Endothelial cell of umbilical vein (primary cell): Measurements from ENCODE around the gene LCE3D. TPM values are rescaled to one million over a fixed set of nuclear protein-coding genes. Genes with fewer than 3 reads are reported as not detected.

Source experiments
- BruUV-seq: library from RNA; stranded (reverse); fragments of 400-500 nt; replicated peaks from 2 replicates; lab custom pipeline; 2021; lab: Mats Ljungman, UMichigan
- CTCF ChIA-PET: fragments of 300-600, 350-600 bp; sonication (Branson Sonifier 250); formaldehyde crosslinking; loops from one replicate; lab custom pipeline; 2021; ENCODE audit warnings: antibody characterized with exemption, inconsistent platforms; lab: Charles Lee
- POLR2A ChIA-PET: fragments of 300-600, 350-600 bp; sonication (Branson Sonifier 250); formaldehyde crosslinking; loops from one replicate; lab custom pipeline; 2021; ENCODE audit warnings: antibody characterized with exemption, inconsistent platforms; lab: Charles Lee
- DNase-seq: peaks from one replicate; pipeline ENCODE4 v3.0.0-alpha.2; 2011; ENCODE audit warnings: low read depth, low spot score
- FAIRE-seq: peaks from 2 replicates; lab custom pipeline; 2011; peaks lifted over from hg19 to GRCh38; lab: Jason Lieb, UNC
- H2AFZ ChIP-seq: 2 replicates; pipeline ENCODE4 v1.6.0; 2012; ENCODE audit warnings: low read depth, low read length, control low read depth, inconsistent platforms
- H3K27ac ChIP-seq: 2 replicates; pipeline ENCODE4 v1.5.1; 2011; ENCODE audit warnings: low read depth, mild to moderate bottlenecking, control low read depth, low read length, moderate library complexity; ENCODE audit not compliant: insufficient read depth
- H3K27me3 ChIP-seq, 2 experiments: 2 replicates each; pipeline versions ENCODE4 v1.6.0 to v1.6.1; 2011; ENCODE audit warnings: low read length in 2 of 2, mixed read lengths in 1 of 2; ENCODE audit not compliant: control insufficient read depth in 2 of 2, insufficient read depth in 2 of 2
- H3K36me3 ChIP-seq, 2 experiments: 2 replicates in 1 of 2; 3 replicates in 1 of 2; pipeline ENCODE4 v1.5.1; 2011; ENCODE audit warnings: low read length in 2 of 2, mild to moderate bottlenecking in 1 of 2, moderate library complexity in 1 of 2; ENCODE audit not compliant: control insufficient read depth in 2 of 2, insufficient read depth in 2 of 2; ENCODE audit errors: extremely low read depth in 1 of 2
- H3K4me1 ChIP-seq: 3 replicates; pipeline ENCODE4 v1.5.1; 2011; ENCODE audit warnings: mild to moderate bottlenecking, low read length; ENCODE audit not compliant: control insufficient read depth, insufficient read depth; ENCODE audit errors: extremely low read depth
- H3K4me2 ChIP-seq: 2 replicates; pipeline ENCODE4 v1.6.1; 2011; ENCODE audit warnings: low read length, control low read depth, mixed read lengths; ENCODE audit not compliant: insufficient read depth
- H3K4me3 ChIP-seq, 3 experiments: fragments of 200-600 bp in 1 of 3; sonication (generic), shearing (Covaris generic) in 1 of 3; replicated peaks in 1 of 3; 2 replicates each; pipeline ENCODE4 v1.5.1; 2011 to 2016; ENCODE audit warnings: control low read depth in 3 of 3, low read length in 3 of 3, mild to moderate bottlenecking in 2 of 3, inconsistent platforms in 1 of 3, low read depth in 1 of 3, moderate library complexity in 1 of 3; ENCODE audit not compliant: insufficient read depth in 1 of 3
- H3K79me2 ChIP-seq: 2 replicates; pipeline ENCODE4 v1.6.0; 2012; ENCODE audit warnings: low read length, inconsistent platforms; ENCODE audit not compliant: control insufficient read depth, insufficient read depth
- H3K9ac ChIP-seq: replicated peaks from 2 replicates; pipeline ENCODE3; 2011; ENCODE audit warnings: low read length, control low read depth; ENCODE audit not compliant: insufficient read depth; ENCODE audit errors: extremely low read depth
- H3K9me1 ChIP-seq: replicated peaks from 3 replicates; pipeline ENCODE4 v1.6.0; 2011; ENCODE audit warnings: mild to moderate bottlenecking, low read length; ENCODE audit not compliant: control insufficient read depth, insufficient read depth; ENCODE audit errors: extremely low read depth
- H3K9me3 ChIP-seq: replicated peaks from 2 replicates; pipeline ENCODE4 v1.5.1; 2012; ENCODE audit warnings: low read length, inconsistent platforms; ENCODE audit not compliant: control insufficient read depth, insufficient read depth
- H4K20me1 ChIP-seq: replicated peaks from 2 replicates; pipeline ENCODE3; 2011; ENCODE audit warnings: mild to moderate bottlenecking, low read length; ENCODE audit not compliant: control insufficient read depth, insufficient read depth; ENCODE audit errors: extremely low read depth
- EZH2 ChIP-seq: IDR thresholded peaks from 2 replicates; pipeline ENCODE4 v1.6.1; 2012; ENCODE audit warnings: borderline replicate concordance, low read depth, mild to moderate bottlenecking, moderate library complexity, low read length, inconsistent platforms; ENCODE audit not compliant: severe bottlenecking
- FOS ChIP-seq: IDR thresholded peaks from 2 replicates; pipeline ENCODE4 v1.6.1; 2011; ENCODE audit warnings: mild to moderate bottlenecking, low read length, moderate library complexity, borderline replicate concordance; ENCODE audit not compliant: insufficient read depth
- GATA2 ChIP-seq: IDR thresholded peaks from 2 replicates; pipeline ENCODE4 v1.7.0; 2011; ENCODE audit warnings: low read depth, mild to moderate bottlenecking, moderate library complexity, mixed read lengths, low read length; ENCODE audit not compliant: insufficient read length, insufficient read depth
- JUN ChIP-seq: IDR thresholded peaks from 2 replicates; pipeline ENCODE4 v1.6.1; 2011; ENCODE audit warnings: borderline replicate concordance, low read depth; ENCODE audit not compliant: insufficient read length, insufficient read depth
- MYC ChIP-seq: IDR thresholded peaks from one replicate; pipeline ENCODE4 v1.6.1; 2011; ENCODE audit warnings: mild to moderate bottlenecking, low read depth, low read length
- POLR2A ChIP-seq: IDR thresholded peaks from 2 replicates; pipeline ENCODE4 v1.6.1; 2012; ENCODE audit warnings: low read depth, mild to moderate bottlenecking, control low read depth, low read length
- POLR2AphosphoS5 ChIP-seq: IDR thresholded peaks from 2 replicates; pipeline ENCODE4 v1.6.1; 2012; ENCODE audit warnings: low read depth, mild to moderate bottlenecking, control low read depth, low read length, moderate library complexity; ENCODE audit not compliant: insufficient read depth
- dilution Hi-C: fragments of 300-500 bp; cut with MboI; formaldehyde crosslinking; loops from one replicate; pipeline ENCODE4 v1.15.0; 2019; ENCODE audit warnings: low sequenced_read_pairs; ENCODE audit not compliant: extremely low pct_ligation_motif_present
- intact Hi-C: fragments of 100-400 bp; cut with micrococcal nuclease; formaldehyde crosslinking; loops from one replicate; pipeline ENCODE4 v1.10.0; 2022
- polyA plus RNA-seq, 4 experiments: library from polyadenylated mRNA; depleted of rRNA in 3 of 4; stranded (reverse) in 3 of 4; unstranded in 1 of 4; fragments of >200 nt; gene quantifications; 2 replicates each; pipeline versions ENCODE4 v1.2.1 to v1.2.3, GENCODE V29; 2011 to 2012; ENCODE audit warnings: missing spikeins in 1 of 4
- total RNA-seq: library from RNA; stranded (reverse); gene quantifications from 2 replicates; pipeline ENCODE4 v1.2.3, GENCODE V29; 2021
- TF ChIP-seq, protein P1 (sequence below), 2 donors: IDR thresholded peaks; 1 replicate in 1 of 2; 2 replicates in 1 of 2; pipeline ENCODE4 v1.5.1; 2011; ENCODE audit warnings: low read length in 2 of 2, mild to moderate bottlenecking in 2 of 2, moderate library complexity in 2 of 2, control low read depth in 1 of 2, inconsistent platforms in 1 of 2, low read depth in 1 of 2; ENCODE audit not compliant: insufficient read depth in 1 of 2; ENCODE audit errors: extremely low read depth in 1 of 2
- TF ChIP-seq, protein P2 (sequence below): IDR thresholded peaks from 2 replicates; pipeline ENCODE4 v1.6.1; 2011; ENCODE audit not compliant: insufficient read depth, insufficient read length

The LCE3D gene
- total and polyA plus RNA-seq, 2 donors (not counting 3 experiments of a cell fraction or from before 2014, with no cell fraction given), result not detected

DNA sequence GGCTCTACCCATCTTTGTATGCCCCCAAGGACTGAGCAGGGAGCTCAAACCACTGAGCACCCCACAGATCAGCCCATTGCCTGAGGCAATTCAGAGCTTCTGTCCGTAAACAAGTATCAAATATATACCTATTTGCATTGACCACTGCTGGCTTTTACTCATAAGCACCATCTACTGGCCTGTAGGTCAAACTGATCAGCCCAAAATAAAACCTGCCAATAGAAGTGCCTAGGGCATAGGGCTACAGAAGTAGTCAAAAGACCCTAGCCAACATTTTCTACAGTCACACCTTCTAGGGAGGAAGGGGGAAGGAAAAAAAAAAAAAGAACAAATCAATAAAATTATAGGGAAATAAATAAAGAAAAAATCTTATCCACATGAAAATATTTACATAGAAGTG, 5.3 kb upstream of the LCE3D start:
- Histone ChIP-seq H3K27ac (no peak overlapping the region), H3K27me3 (no peaks in the 10 kb centered on the region), H3K4me3 (no peak overlapping the region), H3K79me2 (no peaks in the 10 kb centered on the region), H3K9ac (no peak overlapping the region), H3K4me1 (no peaks in the 10 kb centered on the region), H4K20me1 (no peaks in the 10 kb centered on the region), H3K4me2 (no peak overlapping the region), H3K9me3 (no peaks in the 10 kb centered on the region), H2AFZ (no peak overlapping the region), H3K36me3 (no peaks in the 10 kb centered on the region), H3K9me1 (no peaks in the 10 kb centered on the region)
- dilution Hi-C loops, result no loop called here
- TF ChIP-seq, protein P1, sequence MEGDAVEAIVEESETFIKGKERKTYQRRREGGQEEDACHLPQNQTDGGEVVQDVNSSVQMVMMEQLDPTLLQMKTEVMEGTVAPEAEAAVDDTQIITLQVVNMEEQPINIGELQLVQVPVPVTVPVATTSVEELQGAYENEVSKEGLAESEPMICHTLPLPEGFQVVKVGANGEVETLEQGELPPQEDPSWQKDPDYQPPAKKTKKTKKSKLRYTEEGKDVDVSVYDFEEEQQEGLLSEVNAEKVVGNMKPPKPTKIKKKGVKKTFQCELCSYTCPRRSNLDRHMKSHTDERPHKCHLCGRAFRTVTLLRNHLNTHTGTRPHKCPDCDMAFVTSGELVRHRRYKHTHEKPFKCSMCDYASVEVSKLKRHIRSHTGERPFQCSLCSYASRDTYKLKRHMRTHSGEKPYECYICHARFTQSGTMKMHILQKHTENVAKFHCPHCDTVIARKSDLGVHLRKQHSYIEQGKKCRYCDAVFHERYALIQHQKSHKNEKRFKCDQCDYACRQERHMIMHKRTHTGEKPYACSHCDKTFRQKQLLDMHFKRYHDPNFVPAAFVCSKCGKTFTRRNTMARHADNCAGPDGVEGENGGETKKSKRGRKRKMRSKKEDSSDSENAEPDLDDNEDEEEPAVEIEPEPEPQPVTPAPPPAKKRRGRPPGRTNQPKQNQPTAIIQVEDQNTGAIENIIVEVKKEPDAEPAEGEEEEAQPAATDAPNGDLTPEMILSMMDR (IDR thresholded peaks at IDR 0.05; ENCODE audit: extremely low read depth in 1 of 2, insufficient read depth in 1 of 2, low read depth in 1 of 2, low read length in 2 of 2), result no peak
- TF ChIP-seq, protein P2, sequence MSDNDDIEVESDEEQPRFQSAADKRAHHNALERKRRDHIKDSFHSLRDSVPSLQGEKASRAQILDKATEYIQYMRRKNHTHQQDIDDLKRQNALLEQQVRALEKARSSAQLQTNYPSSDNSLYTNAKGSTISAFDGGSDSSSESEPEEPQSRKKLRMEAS, result no peak
- TF ChIP-seq EZH2 (no peak), GATA2 (no peak), JUN (no peak), POLR2A (no peak), FOS (no peak), MYC (no peak), POLR2AphosphoS5 (no peak)
- DNase-seq, result no peak
- CTCF ChIA-PET, result no interaction called here
- intact Hi-C loops, result no loop called here
- no peak for FAIRE-seq
- BruUV-seq, result no TSS peak
- POLR2A ChIA-PET, result no interaction called here
